CD14-positive monocyte (primary cell): ENCODE data around the gene HOXD11. TPM values are rescaled to one million over a fixed set of nuclear protein-coding genes. Genes with fewer than 3 reads are reported as not detected.

Source experiments
- DNase-seq, 3 donors: peaks; one replicate each; pipeline ENCODE4 v3.0.0-alpha.2; 2011 to 2022
- H2AFZ ChIP-seq: 2 replicates; pipeline ENCODE4 v1.6.0; 2012; ENCODE audit warnings: mild to moderate bottlenecking, low read depth, low read length, inconsistent platforms; ENCODE audit not compliant: insufficient read depth, poor library complexity, severe bottlenecking
- H3K27ac ChIP-seq, 2 donors: 1 replicate in 1 of 2; 2 replicates in 1 of 2; pipeline ENCODE4 v1.5.1; 2012 to 2013; ENCODE audit warnings: low read length in 2 of 2, control low read depth in 1 of 2, inconsistent platforms in 1 of 2, low read depth in 1 of 2, mild to moderate bottlenecking in 1 of 2
- H3K27me3 ChIP-seq, 2 donors: one replicate each; pipeline versions ENCODE4 v1.6.0 to v1.6.1; 2011 to 2013; ENCODE audit warnings: low read length in 2 of 2; ENCODE audit not compliant: control insufficient read depth in 2 of 2, insufficient read depth in 2 of 2
- H3K36me3 ChIP-seq, 2 donors: replicated peaks in 1 of 2; 1 replicate in 1 of 2; 2 replicates in 1 of 2; pipeline versions ENCODE4 v1.5.1 to v1.6.1; 2012 to 2013; ENCODE audit warnings: low read length in 2 of 2, control low read depth in 1 of 2, inconsistent platforms in 1 of 2, mild to moderate bottlenecking in 1 of 2; ENCODE audit not compliant: insufficient read depth in 2 of 2, control insufficient read depth in 1 of 2
- H3K4me1 ChIP-seq, 2 donors: 1 replicate in 1 of 2; 2 replicates in 1 of 2; pipeline versions ENCODE4 v1.5.1 to v1.6.1; 2012 to 2013; ENCODE audit warnings: low read length in 2 of 2, control low read depth in 1 of 2, inconsistent platforms in 1 of 2, mild to moderate bottlenecking in 1 of 2, moderate library complexity in 1 of 2; ENCODE audit not compliant: insufficient read depth in 2 of 2, control insufficient read depth in 1 of 2
- H3K4me2 ChIP-seq: replicated peaks from 2 replicates; pipeline ENCODE3; 2012; ENCODE audit warnings: low read length, moderate library complexity, mild to moderate bottlenecking; ENCODE audit not compliant: poor library complexity, severe bottlenecking; ENCODE audit errors: extremely low read depth
- H3K4me3 ChIP-seq, 3 experiments: fragments of 200-600 bp in 1 of 3; sonication (generic) in 1 of 3; replicated peaks in 1 of 3; 1 replicate in 2 of 3; 2 replicates in 1 of 3; pipeline ENCODE4 v1.5.1; 2011 to 2013; ENCODE audit warnings: low read length in 3 of 3, mild to moderate bottlenecking in 3 of 3, control low read depth in 2 of 3, low read depth in 2 of 3, inconsistent platforms in 1 of 3, moderate library complexity in 1 of 3
- H3K79me2 ChIP-seq: 2 replicates; pipeline ENCODE4 v1.6.0; 2012; ENCODE audit warnings: mild to moderate bottlenecking, control low read depth, inconsistent platforms, low read length, moderate library complexity; ENCODE audit not compliant: insufficient read depth
- H3K9ac ChIP-seq: 2 replicates; pipeline ENCODE4 v1.6.0; 2017; ENCODE audit warnings: low read length, mild to moderate bottlenecking; ENCODE audit not compliant: insufficient read depth, poor library complexity, severe bottlenecking
- H3K9me3 ChIP-seq, 2 donors: replicated peaks in 1 of 2; 1 replicate in 1 of 2; 2 replicates in 1 of 2; pipeline versions ENCODE4 v1.5.1 to v1.6.1; 2012 to 2013; ENCODE audit warnings: low read length in 2 of 2, control low read depth in 1 of 2; ENCODE audit not compliant: control insufficient read depth in 1 of 2, insufficient read depth in 1 of 2
- H4K20me1 ChIP-seq: 2 replicates; pipeline ENCODE4 v1.6.0; 2012; ENCODE audit warnings: mild to moderate bottlenecking, low read length, control low read depth, moderate library complexity; ENCODE audit not compliant: insufficient read depth
- H3K27ac Mint-ChIP-seq, 7 donors: one replicate each; pipeline ENCODE4 v1.8.0; 2020; ENCODE audit warnings: mild to moderate bottlenecking in 7 of 7, mixed read lengths in 7 of 7, moderate library complexity in 6 of 7, inconsistent platforms in 2 of 7
- H3K27me3 Mint-ChIP-seq, 3 donors: one replicate each; pipeline ENCODE4 v1.8.0; 2021 to 2022; ENCODE audit warnings: low read depth in 3 of 3, mild to moderate bottlenecking in 3 of 3, mixed read lengths in 3 of 3, moderate library complexity in 3 of 3, inconsistent platforms in 1 of 3
- H3K36me3 Mint-ChIP-seq, 2 donors: one replicate each; pipeline ENCODE4 v1.8.0; 2020; ENCODE audit warnings: mixed read lengths in 2 of 2, inconsistent platforms in 1 of 2, mild to moderate bottlenecking in 1 of 2
- H3K4me1 Mint-ChIP-seq: one replicate; pipeline ENCODE4 v1.8.0; 2020; ENCODE audit warnings: mild to moderate bottlenecking, mixed read lengths
- H3K4me3 Mint-ChIP-seq, 2 donors: one replicate each; pipeline ENCODE4 v1.8.0; 2020; ENCODE audit warnings: mild to moderate bottlenecking in 2 of 2, mixed read lengths in 2 of 2, moderate library complexity in 1 of 2
- H3K9me3 Mint-ChIP-seq, 7 donors: one replicate each; pipeline ENCODE4 v1.8.0; 2020 to 2022; ENCODE audit warnings: mixed read lengths in 7 of 7, mild to moderate bottlenecking in 6 of 7, moderate library complexity in 6 of 7, inconsistent platforms in 2 of 7
- CTCF ChIP-seq: fragments of 200-600 bp; IDR thresholded peaks from one replicate; pipeline ENCODE4 v1.8.0; 2022; ENCODE audit warnings: antibody characterized with exemption, mild to moderate bottlenecking
- WGBS: methylation state at CpG from one replicate; pipeline ENCODE4 v1.1.5; 2013; ENCODE audit warnings: missing lambda C conversion rate; ENCODE audit not compliant: insufficient coverage; 5-methylcytosine and 5-hydroxymethylcytosine counted together
- intact Hi-C, 2 donors: fragments of 100-400 bp; cut with micrococcal nuclease; formaldehyde crosslinking; loops; one replicate each; pipeline versions ENCODE4 v1.15.0 to v1.15.1; 2023
- polyA plus RNA-seq, 3 donors: library from polyadenylated mRNA; depleted of rRNA in 1 of 3; unstranded in 2 of 3; stranded (reverse) in 1 of 3; fragments of 300-500 nt in 2 of 3; fragments of >200 nt in 1 of 3; fragmentation: Illumina TruSeq in 2 of 3; gene quantifications; 1 replicate in 2 of 3; 2 replicates in 1 of 3; pipeline ENCODE4 v1.2.3, GENCODE V29; 2012 to 2021

Gene HOXD11
- polyA plus RNA-seq, 3 donors, result not detected

- Mint-ChIP-seq H3K36me3 (peaks cover 2 to 6% of the 10 kb centered on the region in 2 donors), H3K4me1 (peaks cover 25% of the 10 kb centered on the region), H3K9me3 (peaks cover 0 to 44% (median 19%) of the 10 kb centered on the region in 7 donors), H3K27me3 (peaks cover 95 to 98% (median 97%) of the 10 kb centered on the region in 3 donors), H3K4me3 (peak overlapping the region in 1 of 2 donors; percentile 79), H3K27ac (no peak overlapping the region)
- DNase-seq, result no peak
- intact Hi-C loops, result no loop called here
- Histone ChIP-seq H3K4me3 (no peak overlapping the region), H3K36me3 (no peaks in the 10 kb centered on the region), H3K4me2 (no peak overlapping the region), H3K27ac (no peak overlapping the region), H3K9ac (no peak overlapping the region), H3K4me1 (peaks cover 4 to 10% of the 10 kb centered on the region in 2 donors), H3K9me3 (peaks cover 10 to 42% of the 10 kb centered on the region in 2 donors), H4K20me1 (no peaks in the 10 kb centered on the region), H2AFZ (no peak overlapping the region), H3K27me3 (peaks cover 87 to 100% of the 10 kb centered on the region in 2 donors), H3K79me2 (no peaks in the 10 kb centered on the region)
- TF ChIP-seq CTCF, result no peak
- WGBS, result 7% methylated on average over 26 of the region's 30 CpGs
Observed at GRCh38 chr2:176068419-176068832, 38.7 kb upstream of the HOXD11 start.

- Histone ChIP-seq H3K4me2 (no peak overlapping the region), H3K4me1 (peaks cover 4 to 10% of the 10 kb centered on the region in 2 donors), H3K9ac (no peak overlapping the region), H3K27ac (no peak overlapping the region), H3K4me3 (no peak overlapping the region), H3K36me3 (no peaks in the 10 kb centered on the region), H3K27me3 (peaks cover 92 to 100% of the 10 kb centered on the region in 2 donors), H3K79me2 (no peaks in the 10 kb centered on the region), H2AFZ (no peak overlapping the region), H3K9me3 (peaks cover 10 to 56% of the 10 kb centered on the region in 2 donors), H4K20me1 (no peaks in the 10 kb centered on the region)
- H3K36me3 Mint-ChIP-seq, result peaks cover 4 to 6% of the 10 kb centered on the region in 2 donors
- TF ChIP-seq CTCF, result no peak
- no peak for DNase-seq
- peaks cover 99 to 100% (median 99%) of the 10 kb centered on the region in 3 donors for H3K27me3 Mint-ChIP-seq
- H3K9me3 Mint-ChIP-seq, result peaks cover 0 to 46% (median 21%) of the 10 kb centered on the region in 7 donors
- WGBS, result 7% methylated on average over 52 of the region's 58 CpGs
- H3K4me3 Mint-ChIP-seq, result peak overlapping the region in 1 of 2 donors; percentile 63
- no peak overlapping the region for H3K27ac Mint-ChIP-seq
- peaks cover 25% of the 10 kb centered on the region for H3K4me1 Mint-ChIP-seq
- intact Hi-C loops, result no loop called here
Observed at GRCh38 chr2:176071330-176072291, 35.5 kb upstream of the HOXD11 start.
